Omental fat pad (tissue), 4 donors: ENCODE results near the gene PFKFB3. TPM values are rescaled to one million over a fixed set of nuclear protein-coding genes. Genes with fewer than 3 reads are reported as not detected.

Experiments
- ATAC-seq: fragments of 150-250 bp; one replicate; pipeline ENCODE4 v1.9.1; 2016; ENCODE audit warnings: mild to moderate bottlenecking, moderate library complexity; ENCODE audit not compliant: low FRiP score
- DNase-seq: peaks from one replicate; pipeline ENCODE4 v3.0.0-alpha.2; 2019; ENCODE audit warnings: low spot score
- CTCF ChIP-seq, 3 donors: fragments of 450-650 bp; IDR thresholded peaks; one replicate each; pipeline ENCODE4 v1.5.1; 2016 to 2017; ENCODE audit warnings: antibody characterized with exemption in 3 of 3, mild to moderate bottlenecking in 3 of 3, moderate library complexity in 2 of 3
- total RNA-seq, 4 donors: library from RNA; depleted of rRNA; stranded (reverse); fragments of >200 nt; gene quantifications; one replicate each; pipeline ENCODE4 v1.1.0, GENCODE V29; 2016

The PFKFB3 gene
- total RNA-seq, 4 donors from 2014 or later = 213 to 1,086 (median 354) TPM

GRCh38 chr10:6178581-6178980 lies 24.2 kb upstream of the PFKFB3 start:
- ATAC-seq (no peak), DNase-seq (no peak)
- no peak for TF ChIP-seq CTCF (IDR thresholded peaks at IDR 0.05)

GRCh38 chr10:6179078-6179477 lies 23.7 kb upstream of the PFKFB3 start:
- ATAC-seq = no peak
- no peak for TF ChIP-seq CTCF (IDR thresholded peaks at IDR 0.05)
- DNase-seq = no peak

GRCh38 chr10:6180480-6181110 lies 22.1 kb upstream of the PFKFB3 start:
- DNase-seq (no peak), ATAC-seq (no peak)
- TF ChIP-seq CTCF (IDR thresholded peaks at IDR 0.05) = no peak

- ATAC-seq = no peak
- TF ChIP-seq CTCF (IDR thresholded peaks at IDR 0.05) = no peak
- no peak for DNase-seq
Measured at GRCh38 chr10:6181249-6181648, 21.5 kb upstream of the PFKFB3 start.

GRCh38 chr10:6182454-6183098 lies 20.2 kb upstream of the PFKFB3 start:
- DNase-seq = no peak
- no peak for TF ChIP-seq CTCF (IDR thresholded peaks at IDR 0.05)
- no peak for ATAC-seq

- ATAC-seq (no peak), DNase-seq (no peak)
- no peak for TF ChIP-seq CTCF (IDR thresholded peaks at IDR 0.05)
Measured at GRCh38 chr10:6185039-6185716, 17.6 kb upstream of the PFKFB3 start.

- ATAC-seq = no peak
- DNase-seq = no peak
- no peak for TF ChIP-seq CTCF (IDR thresholded peaks at IDR 0.05)
Measured at GRCh38 chr10:6186894-6187256, 15.9 kb upstream of the PFKFB3 start.
